H1 (cell line): ENCODE results near the gene OR52B6. TPM values are rescaled to one million over a fixed set of nuclear protein-coding genes. Genes with fewer than 3 reads are reported as not detected.

Source experiments
- ATF2 ChIP-seq: IDR thresholded peaks from 2 replicates; pipeline ENCODE4 v1.6.1; 2012; ENCODE audit warnings: low read length, inconsistent platforms
- CHD7 ChIP-seq: fragments of 300-600 bp; sonication (generic); IDR thresholded peaks from 2 replicates; pipeline ENCODE4 v1.7.1; 2012; ENCODE audit warnings: low read length, moderate library complexity, mild to moderate bottlenecking, inconsistent platforms; ENCODE audit not compliant: insufficient replicate concordance
- CREB1 ChIP-seq: IDR thresholded peaks from 2 replicates; pipeline ENCODE4 v1.6.1; 2012; ENCODE audit warnings: inconsistent platforms
- POLR2A ChIP-seq, 2 experiments: IDR thresholded peaks; 1 replicate in 1 of 2; 2 replicates in 1 of 2; pipeline ENCODE4 v1.6.1; 2011; ENCODE audit warnings: low read depth in 2 of 2, low read length in 2 of 2, mild to moderate bottlenecking in 2 of 2; ENCODE audit errors: control extremely low read depth in 1 of 2
- RAD21 ChIP-seq, 2 experiments: IDR thresholded peaks in 1 of 2; conservative IDR thresholded peaks in 1 of 2; 2 replicates each; pipeline ENCODE4 v1.6.1; 2011; ENCODE audit warnings: low read depth in 2 of 2, low read length in 2 of 2, improper control_type of control experiment in 1 of 2, inconsistent platforms in 1 of 2, mild to moderate bottlenecking in 1 of 2, moderate library complexity in 1 of 2
- RNF2 ChIP-seq: fragments of 200-900, 300-1000 bp; sonication (generic); IDR thresholded peaks from 2 replicates; pipeline ENCODE4 v1.7.1; 2016; ENCODE audit warnings: borderline replicate concordance, low read depth, mild to moderate bottlenecking, antibody characterized with exemption, low read length; ENCODE audit not compliant: poor library complexity, severe bottlenecking; ENCODE audit errors: missing control alignments
- RXRA ChIP-seq: IDR thresholded peaks from 2 replicates; pipeline ENCODE4 v1.6.1; 2011; ENCODE audit warnings: low read depth, mild to moderate bottlenecking, low read length, moderate library complexity; ENCODE audit not compliant: insufficient read depth
- SRF ChIP-seq: IDR thresholded peaks from 2 replicates; pipeline ENCODE4 v1.6.1; 2011; ENCODE audit warnings: mild to moderate bottlenecking, low read depth, low read length, moderate library complexity
- polyA plus RNA-seq, 7 experiments: library from polyadenylated mRNA; depleted of rRNA in 3 of 7; stranded (reverse) in 5 of 7; unstranded in 2 of 7; fragments of >200 nt in 5 of 7; fragments of 200-250 nt in 2 of 7; gene quantifications; 1 replicate in 5 of 7; 2 replicates in 1 of 7; 4 replicates in 1 of 7; pipeline versions ENCODE4 v1.2.1 to v1.2.3, GENCODE V29; 2011 to 2013; ENCODE audit warnings: missing spikeins in 2 of 7, mixed read lengths in 2 of 7
- total RNA-seq: library from RNA; stranded (reverse); fragmentation: NEBNext Ultra II Directional; extraction: Animal tissue kit (Norgen Biotek cat#: 25700); gene quantifications from 2 replicates; pipeline ENCODE4 v1.2.1, GENCODE V29; 2021

Gene OR52B6
- total and polyA plus RNA-seq, 2 of the 8 experiments (the other 6 are each of a cell fraction or from before 2014, with no cell fraction given) = not detected

GRCh38 chr11:5548440-5548839 lies 32.2 kb upstream of the OR52B6 start, which contains the start of gene OR52H1 (continued):
- TF ChIP-seq CHD7 (no peak), RNF2 (no peak), ATF2 (no peak), CREB1 (no peak), POLR2A (IDR thresholded peaks at IDR 0.05; ENCODE audit: control extremely low read depth in 1 of 2, low read depth in 2 of 2, low read length in 2 of 2) (no peak), RAD21 (IDR thresholded peaks at IDR 0.05 in 1 of 2, conservative IDR thresholded peaks at IDR 0.05 in 1 of 2; ENCODE audit: low read depth in 2 of 2, low read length in 2 of 2) (no peak), SRF (no peak), RXRA (no peak)
